Measurements from ENCODE around the gene NR1I2. TPM values are rescaled to one million over a fixed set of nuclear protein-coding genes. Genes with fewer than 3 reads are reported as not detected.

The NR1I2 gene
- total and polyA plus RNA-seq, 2 donors (not counting 3 experiments of a cell fraction or from before 2014, with no cell fraction given): 0.03 TPM; not detected in 1

GRCh38 chr3:119763466-119763865, 18.4 kb upstream of the NR1I2 start:
- Histone ChIP-seq H3K9me3 (replicated peaks; ENCODE audit: control insufficient read depth, insufficient read depth, low read length) (no peaks in the 10 kb centered on the region), H3K36me3 (ENCODE audit: control insufficient read depth in 2 of 2, extremely low read depth in 1 of 2, insufficient read depth in 2 of 2, low read length in 2 of 2) (no peaks in the 10 kb centered on the region), H3K9ac (replicated peaks; ENCODE audit: extremely low read depth, insufficient read depth, low read length) (no peak overlapping the region), H4K20me1 (replicated peaks; ENCODE audit: control insufficient read depth, extremely low read depth, insufficient read depth, low read length) (no peaks in the 10 kb centered on the region), H3K4me1 (ENCODE audit: control insufficient read depth, extremely low read depth, insufficient read depth, low read length) (peaks cover 3% of the 10 kb centered on the region), H2AFZ (ENCODE audit: low read depth, low read length) (no peak overlapping the region), H3K27ac (ENCODE audit: insufficient read depth, low read depth, low read length) (no peak overlapping the region), H3K4me3 (replicated peaks in 1 of 3; ENCODE audit: insufficient read depth in 1 of 3, low read depth in 1 of 3, low read length in 3 of 3) (no peak overlapping the region), H3K4me2 (ENCODE audit: insufficient read depth, low read length) (no peak overlapping the region), H3K9me1 (replicated peaks; ENCODE audit: control insufficient read depth, extremely low read depth, insufficient read depth, low read length) (no peaks in the 10 kb centered on the region), H3K27me3 (ENCODE audit: control insufficient read depth in 2 of 2, insufficient read depth in 2 of 2, low read length in 2 of 2) (no peaks in the 10 kb centered on the region), H3K79me2 (ENCODE audit: control insufficient read depth, insufficient read depth, low read length) (no peaks in the 10 kb centered on the region)
- no TSS peak for BruUV-seq (replicated peaks)
- dilution Hi-C loops (cut with MboI; ENCODE audit: extremely low pct_ligation_motif_present, low sequenced_read_pairs) (no loop called here), intact Hi-C loops (cut with micrococcal nuclease) (no loop called here)
- FAIRE-seq (no peak), DNase-seq (ENCODE audit: low read depth, low spot score) (no peak)
- POLR2A ChIA-PET: no interaction called here
- CTCF ChIA-PET: no interaction called here
- TF ChIP-seq MAX (IDR thresholded peaks at IDR 0.05; ENCODE audit: insufficient read depth, insufficient read length) (no peak), POLR2AphosphoS5 (IDR thresholded peaks at IDR 0.05; ENCODE audit: insufficient read depth, low read depth, low read length) (no peak), POLR2A (IDR thresholded peaks at IDR 0.05; ENCODE audit: low read depth, low read length) (no peak)

- Histone ChIP-seq H3K9me3 (replicated peaks; ENCODE audit: control insufficient read depth, insufficient read depth, low read length) (no peaks in the 10 kb centered on the region), H3K4me1 (ENCODE audit: control insufficient read depth, extremely low read depth, insufficient read depth, low read length) (peaks cover 18% of the 10 kb centered on the region), H3K79me2 (ENCODE audit: control insufficient read depth, insufficient read depth, low read length) (no peaks in the 10 kb centered on the region), H3K9me1 (replicated peaks; ENCODE audit: control insufficient read depth, extremely low read depth, insufficient read depth, low read length) (no peaks in the 10 kb centered on the region), H3K36me3 (ENCODE audit: control insufficient read depth in 2 of 2, extremely low read depth in 1 of 2, insufficient read depth in 2 of 2, low read length in 2 of 2) (no peaks in the 10 kb centered on the region), H3K9ac (replicated peaks; ENCODE audit: extremely low read depth, insufficient read depth, low read length) (no peak overlapping the region), H4K20me1 (replicated peaks; ENCODE audit: control insufficient read depth, extremely low read depth, insufficient read depth, low read length) (no peaks in the 10 kb centered on the region), H3K27ac (ENCODE audit: insufficient read depth, low read depth, low read length) (no peak overlapping the region), H3K4me2 (ENCODE audit: insufficient read depth, low read length) (no peak overlapping the region), H3K4me3 (replicated peaks in 1 of 3; ENCODE audit: insufficient read depth in 1 of 3, low read depth in 1 of 3, low read length in 3 of 3) (no peak overlapping the region), H3K27me3 (ENCODE audit: control insufficient read depth in 2 of 2, insufficient read depth in 2 of 2, low read length in 2 of 2) (no peaks in the 10 kb centered on the region), H2AFZ (ENCODE audit: low read depth, low read length) (no peak overlapping the region)
- intact Hi-C loops (cut with micrococcal nuclease): no loop called here
- DNase-seq (ENCODE audit: low read depth, low spot score): no peak
- POLR2A ChIA-PET: no interaction called here
- TF ChIP-seq GATA2 (IDR thresholded peaks at IDR 0.05; ENCODE audit: insufficient read depth, insufficient read length, low read depth, low read length) (no peak), MYC (IDR thresholded peaks at IDR 0.05; ENCODE audit: low read depth, low read length) (no peak), JUN (IDR thresholded peaks at IDR 0.05; ENCODE audit: borderline replicate concordance, insufficient read depth, insufficient read length, low read depth) (no peak), FOS (IDR thresholded peaks at IDR 0.05; ENCODE audit: borderline replicate concordance, insufficient read depth, low read length) (no peak), POLR2AphosphoS5 (IDR thresholded peaks at IDR 0.05; ENCODE audit: insufficient read depth, low read depth, low read length) (no peak)
- dilution Hi-C loops (cut with MboI; ENCODE audit: extremely low pct_ligation_motif_present, low sequenced_read_pairs): no loop called here
- no peak for FAIRE-seq
- CTCF ChIA-PET: interaction anchor here (0.7 kb wide), 1 partner anchor 75 kb away, joined by 3 read pairs; no protein-coding TSS in a partner anchor
- no TSS peak for BruUV-seq (replicated peaks)
These were observed 16.7 kb upstream of the NR1I2 start for GRCh38 chr3:119765239-119765638.
